ENCODE measurements around the gene NGB.

The NGB gene

DNA sequence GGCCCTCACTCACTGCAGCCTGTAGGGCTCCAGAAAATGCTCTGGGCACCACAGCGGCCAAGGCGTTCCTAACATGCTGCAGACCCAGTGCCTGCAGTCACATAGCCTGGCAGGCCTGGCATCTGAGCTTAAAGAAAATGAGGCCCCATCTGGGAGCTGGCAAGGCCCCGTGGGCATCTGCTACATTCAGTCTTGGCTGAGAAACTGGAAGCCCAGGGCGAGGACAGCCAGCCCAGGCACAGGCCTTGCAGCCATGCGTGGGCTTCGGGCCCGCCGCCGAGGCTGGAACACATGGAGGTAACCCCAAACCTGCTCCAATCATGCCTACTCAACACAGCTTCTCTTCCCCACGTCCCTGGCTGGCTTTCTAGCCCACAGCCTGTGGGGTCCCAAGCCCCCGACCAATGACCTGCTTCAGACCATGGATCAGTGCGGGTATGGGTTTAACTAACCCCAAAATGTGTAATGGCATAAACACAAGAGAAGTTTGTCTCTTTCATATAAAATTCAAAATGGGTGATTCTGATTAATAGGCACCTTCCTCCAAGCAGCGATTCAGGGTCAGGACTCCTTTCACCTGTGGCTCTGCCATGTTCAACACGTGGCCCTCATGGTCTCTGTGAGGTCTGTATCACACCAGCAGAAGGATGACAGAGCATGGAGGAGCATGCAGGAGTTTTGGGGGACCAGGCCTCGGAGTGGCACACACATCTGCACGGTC, 6.4 kb downstream of the NGB start:
- no peak for DNase-seq (ENCODE audit: low spot score)

- no peak for DNase-seq (ENCODE audit: low spot score)
These were observed 10.4 kb downstream of the NGB start for GRCh38 chr14:77260631-77261030.

GRCh38 chr14:77260199-77260598, 10.8 kb downstream of the NGB start:
- no peak for DNase-seq (ENCODE audit: low spot score)

DNA sequence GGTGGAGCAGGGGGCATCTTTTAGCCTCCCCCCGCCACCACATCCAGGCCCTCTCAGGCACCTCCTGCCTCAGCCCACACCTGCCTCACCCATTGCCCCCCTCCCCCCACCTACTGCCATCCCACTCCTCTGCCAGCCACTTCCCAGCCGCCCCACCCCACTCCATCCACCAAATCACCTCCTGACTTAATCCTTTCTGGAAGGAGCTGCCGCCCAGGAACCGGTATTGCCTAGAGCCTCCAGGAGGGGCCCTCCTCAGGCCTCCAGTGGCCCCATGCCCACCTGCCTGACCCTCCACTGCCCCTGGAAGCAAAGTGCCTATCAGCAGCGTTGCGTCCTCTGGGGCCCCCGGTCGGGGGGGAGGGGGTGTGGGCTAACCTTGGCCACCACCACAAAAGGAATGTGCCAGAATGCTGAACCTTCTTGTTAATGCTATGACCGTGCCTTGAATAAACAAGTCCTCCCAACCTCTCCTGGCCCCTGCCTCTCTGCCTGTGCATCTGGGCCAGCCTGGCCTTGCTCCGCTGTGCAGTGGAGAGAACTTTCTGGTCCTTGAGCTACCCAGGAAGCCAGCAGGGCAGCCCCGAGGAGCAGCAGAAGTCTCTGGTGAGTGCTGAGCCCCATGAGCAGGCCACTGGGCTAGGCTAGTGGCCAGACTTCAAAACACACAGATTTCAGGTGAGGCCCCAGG, 11.8 kb downstream of the NGB start:
- no peak for DNase-seq (ENCODE audit: low spot score)

GRCh38 chr14:77258566-77258965, 12.4 kb downstream of the NGB start:
- no peak for DNase-seq (ENCODE audit: low spot score)

DNA sequence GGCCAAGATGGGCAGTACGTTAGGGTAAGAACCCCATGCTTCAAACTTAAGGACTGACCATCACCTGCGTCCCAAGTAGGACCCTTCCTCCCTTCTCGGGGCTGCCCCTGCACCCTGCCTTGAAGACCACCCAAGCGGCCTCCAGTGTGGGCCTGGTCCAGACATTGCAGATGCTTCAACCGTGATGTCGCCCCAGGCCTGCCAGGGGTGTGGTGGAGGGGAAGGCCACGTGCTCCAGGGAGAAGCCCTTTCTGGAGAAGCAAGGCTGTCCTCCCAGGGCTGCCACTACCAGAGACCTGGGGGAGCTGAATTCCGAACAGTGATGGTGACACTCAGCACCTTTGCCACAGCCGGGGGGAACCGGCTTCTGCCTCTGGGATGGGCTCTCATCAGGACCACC, 13.3 kb downstream of the NGB start:
- DNase-seq (ENCODE audit: low spot score), result no peak

DNA sequence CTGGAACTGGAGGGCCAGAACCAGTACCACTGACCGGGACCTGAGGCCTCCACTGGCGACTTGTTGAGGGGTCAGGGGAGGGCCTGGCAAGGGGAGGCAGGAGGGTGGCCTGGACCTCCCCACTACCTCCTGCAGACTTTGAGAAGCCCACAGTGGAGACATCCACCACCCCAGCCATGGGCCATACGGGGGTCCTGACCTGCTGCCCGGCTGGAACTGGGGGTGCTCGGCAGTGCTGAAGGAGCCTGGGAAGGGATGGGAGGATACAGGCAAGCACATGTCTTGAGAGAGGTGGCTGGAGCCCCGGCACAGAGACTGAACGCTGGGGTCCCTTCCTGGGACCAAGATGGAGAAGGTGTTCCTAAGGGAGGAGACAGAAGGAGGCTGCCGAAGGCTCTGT, 14.3 kb downstream of the NGB start:
- no peak for DNase-seq (ENCODE audit: low spot score)

DNA sequence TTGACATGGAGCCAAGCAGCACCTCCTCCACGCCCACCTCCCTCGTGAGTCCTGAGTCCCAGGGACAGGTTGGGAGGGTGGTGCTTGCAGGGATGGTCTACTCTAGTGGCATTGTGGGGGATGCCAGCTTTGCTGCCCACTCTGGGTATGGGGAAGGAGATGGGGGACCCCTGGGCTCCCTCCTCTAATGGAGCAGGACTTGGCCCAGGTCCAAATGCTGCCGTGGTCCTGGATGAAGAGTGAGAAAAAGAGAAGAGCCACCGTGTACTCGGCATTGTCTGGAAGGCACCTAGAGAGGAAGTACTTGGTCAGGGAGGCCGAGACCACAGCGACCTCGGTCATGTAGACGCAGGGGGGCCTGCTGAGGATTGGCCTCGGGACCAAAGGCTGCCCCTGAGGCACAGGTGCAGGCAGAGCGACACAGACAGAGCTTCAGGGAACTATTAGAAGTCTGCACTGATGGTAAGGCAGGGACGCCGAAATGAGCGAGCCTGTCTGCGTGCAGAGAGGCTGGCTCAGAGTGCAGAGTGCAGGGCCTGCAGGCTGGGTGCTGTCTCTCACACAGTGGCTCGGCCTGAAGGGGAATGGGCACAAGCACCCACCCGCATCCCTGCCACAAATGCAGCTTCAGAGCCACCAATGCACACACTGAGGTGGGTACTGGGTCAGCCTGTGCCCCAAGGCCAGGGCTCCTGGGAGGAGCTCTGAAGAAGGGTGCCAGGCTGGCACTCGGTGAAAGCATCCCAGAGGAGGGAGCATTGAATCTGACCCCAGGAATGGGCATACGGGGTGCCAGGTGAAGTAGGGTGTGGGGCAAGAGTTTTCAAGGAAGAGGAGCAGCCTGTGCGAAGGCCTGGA, 17.4 kb downstream of the NGB start:
- no peak for DNase-seq (ENCODE audit: low spot score)

- no peak for DNase-seq (ENCODE audit: low spot score)
These were observed 19.1 kb downstream of the NGB start for GRCh38 chr14:77251870-77252269.

DNA sequence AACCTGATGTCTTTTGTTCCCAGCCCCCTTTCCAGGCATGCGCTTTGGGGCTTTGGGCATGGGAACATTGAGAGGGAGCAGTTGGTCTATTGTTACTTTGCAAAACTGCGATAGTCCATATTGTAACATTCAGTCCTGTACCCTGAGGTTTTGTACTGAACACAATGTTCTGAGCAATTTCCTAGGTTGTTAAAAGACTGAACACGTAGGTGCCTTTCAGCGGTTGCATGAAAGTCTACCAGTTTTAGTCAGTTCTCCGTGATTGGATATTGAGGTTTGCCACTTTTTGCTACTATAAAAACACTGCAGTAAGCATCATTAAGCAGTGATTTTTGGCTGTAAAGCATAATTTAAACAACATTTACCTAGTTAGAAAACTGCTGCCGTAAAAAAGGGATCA, 20.1 kb downstream of the NGB start:
- no peak for DNase-seq (ENCODE audit: low spot score)

- no peak for DNase-seq (ENCODE audit: low spot score)
These were observed 21.7 kb downstream of the NGB start for GRCh38 chr14:77249286-77249685.

DNA sequence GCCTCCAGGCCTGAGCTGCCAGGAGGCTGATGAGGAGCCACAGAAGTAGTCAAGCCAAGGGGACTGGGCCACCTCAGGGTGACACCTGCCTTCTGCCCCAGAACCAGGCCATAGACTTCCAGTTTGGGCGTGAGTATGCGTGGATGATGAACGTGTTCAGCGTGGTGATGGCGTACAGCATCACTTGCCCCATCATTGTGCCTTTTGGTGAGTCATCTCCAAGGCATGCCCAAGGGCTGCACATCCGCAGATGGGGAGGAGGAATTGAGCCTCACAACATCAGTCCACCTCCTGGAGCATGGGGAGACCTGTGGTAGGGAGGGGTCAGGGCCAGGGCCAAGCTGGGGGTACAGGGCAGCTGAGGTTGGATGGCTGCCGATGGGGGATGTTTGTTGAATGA, 22.3 kb downstream of the NGB start:
- no peak for DNase-seq (ENCODE audit: low spot score)

DNA sequence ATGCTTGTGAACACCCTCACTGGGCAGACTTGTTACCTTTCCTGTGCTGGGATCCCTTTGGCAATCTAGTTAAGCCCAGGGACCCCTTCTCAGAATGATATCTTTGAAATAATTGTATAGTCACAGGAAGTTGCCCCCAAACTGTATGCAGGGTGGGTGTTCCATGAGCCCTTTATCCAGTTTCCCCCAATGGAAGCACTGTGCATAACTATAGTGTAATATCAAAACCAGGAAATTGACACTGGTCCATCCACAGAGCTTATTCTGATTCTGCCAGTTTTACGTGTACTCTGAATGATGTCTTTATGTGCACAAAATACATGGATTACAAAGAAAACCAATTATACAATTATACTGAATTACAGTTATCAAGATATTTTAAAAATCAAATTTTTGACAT, 24.2 kb downstream of the NGB start:
- no peak for DNase-seq (ENCODE audit: low spot score)

- no peak for DNase-seq (ENCODE audit: low spot score)
These were observed 25.2 kb downstream of the NGB start for GRCh38 chr14:77245820-77246219.

- no peak for DNase-seq (ENCODE audit: low spot score)
These were observed 27.2 kb downstream of the NGB start for GRCh38 chr14:77243853-77244252.

DNA sequence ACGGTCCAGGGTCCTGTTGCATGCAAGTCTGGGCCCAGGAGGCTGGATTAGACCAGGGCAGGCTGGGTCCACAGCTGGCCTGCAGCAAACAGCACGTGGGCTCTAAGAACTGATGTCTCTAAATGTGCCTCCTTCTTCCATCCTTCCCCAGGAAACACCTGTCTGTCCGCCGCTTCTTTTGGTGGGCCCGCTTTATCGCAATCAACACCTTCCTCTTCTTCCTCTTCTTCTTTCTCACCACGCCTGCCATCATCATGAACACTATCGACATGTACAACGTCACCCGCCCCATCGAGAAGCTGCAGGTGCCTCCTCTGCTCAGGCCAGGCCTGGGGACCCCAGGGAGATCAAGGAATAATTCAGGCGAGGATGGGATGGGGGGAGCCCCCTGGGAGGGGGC, 28.3 kb downstream of the NGB start:
- no peak for DNase-seq (ENCODE audit: low spot score)

- no peak for DNase-seq (ENCODE audit: low spot score)
These were observed 29.1 kb downstream of the NGB start for GRCh38 chr14:77241955-77242354.

GRCh38 chr14:77240336-77240915, 30.6 kb downstream of the NGB start:
- no peak for DNase-seq (ENCODE audit: low spot score)

DNA sequence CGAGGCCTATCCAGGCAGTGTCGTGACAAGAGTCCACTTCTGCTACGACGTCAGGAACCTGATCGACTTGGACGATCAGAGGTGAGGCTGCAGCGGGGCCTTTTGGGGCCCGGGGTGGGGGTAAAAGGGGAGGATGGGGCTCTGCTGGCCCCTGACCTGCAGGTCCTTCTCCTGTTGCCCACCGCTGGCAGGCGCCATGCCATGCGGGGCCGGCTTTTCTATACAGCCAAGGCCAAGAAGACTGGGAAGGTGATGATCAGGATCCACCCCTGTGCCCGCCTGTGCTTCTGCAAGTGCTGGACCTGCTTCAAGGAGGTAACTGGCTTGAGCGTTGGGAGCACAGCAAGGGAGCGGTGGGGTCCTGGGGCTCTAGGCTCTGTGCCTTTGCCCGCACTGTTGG, 31.6 kb downstream of the NGB start:
- DNase-seq (ENCODE audit: low spot score), result no peak

GRCh38 chr14:77238996-77239395, 32.0 kb downstream of the NGB start:
- DNase-seq (ENCODE audit: low spot score), result no peak

- no peak for DNase-seq (ENCODE audit: low spot score)
These were observed 32.6 kb downstream of the NGB start for GRCh38 chr14:77238356-77238755.

- DNase-seq (ENCODE audit: low spot score), result no peak
These were observed 34.2 kb downstream of the NGB start for GRCh38 chr14:77236814-77237213.

DNA sequence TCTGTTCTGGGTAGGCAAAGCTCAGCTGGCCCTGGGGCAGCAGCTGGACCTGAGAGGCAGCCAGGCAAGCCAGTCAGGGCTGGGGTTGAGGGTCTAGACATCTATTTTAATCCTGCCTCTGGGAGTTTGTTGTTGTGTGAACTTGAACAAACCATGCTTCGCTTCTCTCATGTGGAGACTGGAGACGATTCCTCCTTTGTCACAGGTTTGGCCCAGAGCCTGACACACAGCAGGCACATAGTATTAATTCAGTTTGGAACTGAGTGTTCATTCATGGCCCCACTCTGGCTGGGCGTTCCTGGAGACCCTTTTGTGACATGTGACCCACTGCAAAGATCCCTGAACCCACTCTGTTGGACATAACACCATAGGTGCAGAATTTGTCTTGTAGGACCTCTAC, 39.3 kb downstream of the NGB start:
- no peak for DNase-seq (ENCODE audit: low spot score)

Data from left forelimb (tissue), 1 donor.